B cell (primary cell): Measurements from ENCODE around the gene MICAL3. TPM values are rescaled to one million over a fixed set of nuclear protein-coding genes. Genes with fewer than 3 reads are reported as not detected.

Experiments
- ATAC-seq: fragments of 200-7000 bp; cut with Tn5 transposase; one replicate; pipeline ENCODE4 v1.10.0; 2021; ENCODE audit warnings: low read depth, mild to moderate bottlenecking, moderate number of reproducible peaks, moderate library complexity
- CTCF ChIA-PET: fragments of 350-600 bp; sonication (Branson Sonifier 250); formaldehyde crosslinking; loops from one replicate; lab custom pipeline; 2021; ENCODE audit warnings: antibody characterized with exemption, inconsistent platforms; lab: Charles Lee
- POLR2A ChIA-PET: fragments of 350-600 bp; sonication (Branson Sonifier 250); formaldehyde crosslinking; loops from one replicate; lab custom pipeline; 2021; ENCODE audit warnings: antibody characterized with exemption; lab: Charles Lee
- DNase-seq: peaks from one replicate; pipeline ENCODE4 v3.0.0; 2013
- H2AFZ ChIP-seq: 2 replicates; pipeline ENCODE4 v1.6.1; 2012; ENCODE audit warnings: mild to moderate bottlenecking, low read depth, low read length; ENCODE audit not compliant: insufficient read depth, poor library complexity, severe bottlenecking
- H3K27ac ChIP-seq, 2 donors: 1 replicate in 1 of 2; 2 replicates in 1 of 2; pipeline ENCODE4 v1.5.1; 2012 to 2013; ENCODE audit warnings: low read length in 2 of 2, mild to moderate bottlenecking in 2 of 2, moderate library complexity in 1 of 2
- H3K27me3 ChIP-seq, 4 experiments: fragments of 200-600 bp in 1 of 4; sonication (generic) in 1 of 4; replicated peaks in 1 of 4; 1 replicate in 2 of 4; 2 replicates in 2 of 4; pipeline versions ENCODE4 v1.6.1 to v1.7.0; 2013 to 2016; ENCODE audit warnings: low read length in 3 of 4, mild to moderate bottlenecking in 2 of 4, mixed read lengths in 1 of 4, moderate library complexity in 1 of 4; ENCODE audit not compliant: insufficient read depth in 4 of 4, control insufficient read depth in 3 of 4; ENCODE audit errors: control extremely low read depth in 1 of 4
- H3K36me3 ChIP-seq, 2 experiments: replicated peaks in 1 of 2; 1 replicate in 1 of 2; 2 replicates in 1 of 2; pipeline versions ENCODE4 v1.6.1 to v1.7.1; 2013; ENCODE audit warnings: low read length in 1 of 2; ENCODE audit not compliant: insufficient read depth in 2 of 2, control insufficient read depth in 1 of 2; ENCODE audit errors: control extremely low read depth in 1 of 2, extremely low read depth in 1 of 2
- H3K4me1 ChIP-seq, 2 donors: fragments of 200-600 bp in 1 of 2; sonication (generic) in 1 of 2; 1 replicate in 1 of 2; 2 replicates in 1 of 2; pipeline versions ENCODE4 v1.5.1 to v1.6.1; 2013 to 2017; ENCODE audit warnings: low read length in 2 of 2; ENCODE audit not compliant: control insufficient read depth in 2 of 2, insufficient read depth in 2 of 2
- H3K4me2 ChIP-seq: replicated peaks from 2 replicates; pipeline ENCODE3; 2012; ENCODE audit warnings: mild to moderate bottlenecking, low read depth, low read length; ENCODE audit not compliant: poor library complexity, severe bottlenecking
- H3K4me3 ChIP-seq, 5 experiments: fragments of 200-600 bp in 1 of 5; sonication (generic) in 1 of 5; 1 replicate in 3 of 5; 2 replicates in 2 of 5; pipeline versions ENCODE4 v1.5.1 to v1.7.0; 2011 to 2016; ENCODE audit warnings: low read length in 4 of 5, mild to moderate bottlenecking in 4 of 5, low read depth in 2 of 5, control low read depth in 1 of 5, moderate library complexity in 1 of 5; ENCODE audit not compliant: insufficient read depth in 1 of 5; ENCODE audit errors: control extremely low read depth in 1 of 5, extremely low read depth in 1 of 5
- H3K79me2 ChIP-seq: fragments of 200-600 bp; sonication (generic); one replicate; pipeline ENCODE4 v1.6.0; 2016; ENCODE audit warnings: low read length; ENCODE audit not compliant: control insufficient read depth, insufficient read depth
- H3K9ac ChIP-seq: fragments of 200-600 bp; sonication (generic); 2 replicates; pipeline ENCODE4 v1.6.1; 2017; ENCODE audit warnings: mild to moderate bottlenecking, low read length, moderate library complexity
- H3K9me3 ChIP-seq, 3 donors: one replicate each; pipeline versions ENCODE4 v1.6.1 to v1.7.1; 2013; ENCODE audit warnings: low read length in 2 of 3; ENCODE audit not compliant: control insufficient read depth in 2 of 3, insufficient read depth in 1 of 3; ENCODE audit errors: control extremely low read depth in 1 of 3
- H4K20me1 ChIP-seq: 2 replicates; pipeline ENCODE4 v1.6.0; 2012; ENCODE audit warnings: mild to moderate bottlenecking, low read length; ENCODE audit not compliant: insufficient read depth, control insufficient read depth, poor library complexity, severe bottlenecking
- H3K27ac Mint-ChIP-seq: one replicate; pipeline ENCODE4 v1.8.0; 2021; ENCODE audit warnings: mixed read lengths
- H3K27me3 Mint-ChIP-seq: one replicate; pipeline ENCODE4 v1.8.0; 2021; ENCODE audit warnings: mixed read lengths
- H3K4me1 Mint-ChIP-seq: one replicate; pipeline ENCODE4 v1.8.0; 2021; ENCODE audit warnings: mixed read lengths
- H3K4me3 Mint-ChIP-seq: one replicate; pipeline ENCODE4 v1.8.0; 2021; ENCODE audit warnings: mixed read lengths
- H3K9me3 Mint-ChIP-seq: one replicate; pipeline ENCODE4 v1.8.0; 2022; ENCODE audit warnings: mixed read lengths; ENCODE audit not compliant: insufficient read depth
- CTCF ChIP-seq: fragments of 200-600 bp; IDR thresholded peaks from one replicate; pipeline ENCODE4 v1.8.0; 2022; ENCODE audit warnings: antibody characterized with exemption, mild to moderate bottlenecking
- EZH2 ChIP-seq: IDR thresholded peaks from 2 replicates; pipeline ENCODE4 v1.6.1; 2012; ENCODE audit warnings: borderline replicate concordance, low read depth, mild to moderate bottlenecking, moderate library complexity, low read length; ENCODE audit not compliant: insufficient read depth, poor library complexity, severe bottlenecking
- WGBS: methylation state at CpG from one replicate; pipeline ENCODE4 v1.1.5; 2013; ENCODE audit warnings: missing lambda C conversion rate; ENCODE audit not compliant: insufficient coverage; 5-methylcytosine and 5-hydroxymethylcytosine counted together
- intact Hi-C: fragments of 100-400 bp; cut with micrococcal nuclease; formaldehyde crosslinking; loops from one replicate; pipeline ENCODE4 v1.10.0; 2022
- polyA plus RNA-seq: library from polyadenylated mRNA; depleted of rRNA; stranded (reverse); fragments of >200 nt; gene quantifications from 2 replicates; pipeline ENCODE4 v1.2.3, GENCODE V29; 2012
- total RNA-seq, 2 donors: library from RNA; stranded (reverse); fragments of 120-200 nt in 1 of 2; gene quantifications; 1 replicate in 1 of 2; 2 replicates in 1 of 2; pipeline versions ENCODE4 v1.2.3 to v1.2.4, GENCODE V29; 2013 to 2022

The MICAL3 gene
- total and polyA plus RNA-seq, 2 donors (not counting 1 experiment from before 2014, with no cell fraction given): 50.5 to 253 TPM

GRCh38 chr22:17945888-17946648, 78.3 kb downstream of the MICAL3 start:
- CTCF ChIA-PET: interaction anchor here (1.1 to 1.6 kb wide), 2 partner anchors 51 to 115 kb away, joined by 3 to 7 read pairs; no protein-coding TSS in a partner anchor
- peaks cover 61 to 85% of the 10 kb centered on the region in 2 donors for H3K4me1 ChIP-seq
- no peaks in the 10 kb centered on the region for H3K9me3 Mint-ChIP-seq
- H4K20me1 ChIP-seq: peaks cover 100% of the 10 kb centered on the region
- peak overlapping the region in 1 of 5 experiments; percentile 33 for H3K4me3 ChIP-seq
- no peak overlapping the region for H3K9ac ChIP-seq
- ATAC-seq (peak; percentile 28), DNase-seq (no peak)
- peaks cover under 1 to 29% of the 10 kb centered on the region in 2 experiments for H3K36me3 ChIP-seq
- POLR2A ChIA-PET: interaction anchor here (0.5 kb wide), 1 partner anchor 169 kb away, joined by 3 read pairs; no protein-coding TSS in a partner anchor
- peaks cover 100% of the 10 kb centered on the region for H3K79me2 ChIP-seq
- H3K4me3 Mint-ChIP-seq: peak overlapping the region; percentile 5
- H3K4me2 ChIP-seq: peak overlapping the region; percentile 52
- peak overlapping the region in 1 of 2 donors; percentile 61 for H3K27ac ChIP-seq
- no peaks in the 10 kb centered on the region for H3K27me3 Mint-ChIP-seq
- intact Hi-C loops: no loop called here
- no peak overlapping the region for H2AFZ ChIP-seq
- H3K4me1 Mint-ChIP-seq: peaks cover 92% of the 10 kb centered on the region
- no peaks in the 10 kb centered on the region for H3K27me3 ChIP-seq
- WGBS: 80% methylated on average over 7 of the region's 16 CpGs
- peak overlapping the region; percentile 47 for H3K27ac Mint-ChIP-seq
- TF ChIP-seq EZH2: no peak
- no peak for TF ChIP-seq CTCF
- no peaks in the 10 kb centered on the region for H3K9me3 ChIP-seq
